CD4-positive, alpha-beta T cell treated with Interleukin-1 beta for 1 hour (primary cell): ENCODE results near the gene SH3TC1.

Experiments used
- DNase-seq, 2 donors: peaks; one replicate each; pipeline ENCODE4 v3.0.0-alpha.2; 2020 to 2022

The SH3TC1 gene

DNA sequence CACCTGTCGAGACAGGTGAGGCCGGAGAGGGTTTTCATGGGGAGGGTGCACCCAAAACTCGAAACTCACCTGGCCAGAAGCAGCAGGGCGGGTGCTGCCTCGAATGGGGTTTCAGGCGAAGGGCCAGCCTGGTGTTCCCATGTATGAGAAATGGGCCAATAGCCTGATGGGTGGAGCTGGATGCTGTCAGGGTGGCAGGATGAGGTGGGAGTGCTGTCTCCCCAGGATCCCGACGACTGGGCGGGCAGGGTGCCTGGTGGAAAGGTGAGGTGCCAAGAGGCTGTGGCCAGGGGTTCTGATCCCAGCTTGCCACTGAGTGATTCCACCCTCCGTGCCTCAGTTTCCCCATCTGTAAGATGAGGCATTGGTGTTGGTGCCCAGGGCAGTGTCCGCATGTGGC lies 16.8 kb upstream of the SH3TC1 start:
- DNase-seq, result no peak

DNA sequence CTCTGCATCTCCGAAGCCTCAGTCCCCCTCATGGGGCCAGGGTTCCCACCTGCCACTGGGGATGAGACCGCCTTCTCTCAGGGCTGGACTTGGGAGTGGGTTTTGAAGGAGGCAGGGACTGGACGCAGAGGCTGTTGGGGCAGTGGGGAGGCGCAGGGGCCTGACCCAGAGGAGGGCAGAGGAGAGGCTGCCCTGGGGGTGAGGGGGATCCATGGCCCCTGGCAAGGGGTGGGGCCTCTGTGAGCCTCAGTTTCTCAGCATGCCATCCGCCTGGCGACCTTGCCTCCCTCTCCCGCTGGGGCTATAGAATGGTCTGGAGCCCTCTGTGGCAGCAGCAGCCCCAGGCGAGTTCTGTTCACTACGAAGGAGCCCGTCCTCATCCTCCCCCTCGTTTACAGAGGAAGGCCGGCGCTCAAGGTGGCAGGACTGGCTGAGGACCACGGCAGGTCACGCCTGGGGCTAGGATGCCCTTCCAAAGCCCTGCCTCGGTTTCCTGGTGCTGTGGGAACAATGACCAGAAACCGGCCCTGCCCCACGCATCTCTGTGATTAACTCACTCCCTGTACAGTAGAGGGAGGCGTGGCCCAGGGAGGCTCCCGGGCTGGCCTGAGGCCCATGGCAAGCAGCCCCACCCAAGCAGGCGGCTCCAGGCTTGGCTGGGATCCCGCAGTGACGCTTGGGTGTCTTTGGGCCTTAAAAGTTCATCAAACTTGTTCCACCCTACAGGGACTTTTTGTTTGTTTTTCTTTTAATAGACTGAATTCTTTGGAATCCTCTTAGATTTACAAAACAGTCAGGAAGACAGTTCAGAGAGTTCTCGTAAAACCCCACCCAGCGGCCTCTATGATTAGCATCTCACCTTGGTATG lies 16.0 kb upstream of the SH3TC1 start:
- DNase-seq, result no peak

DNA sequence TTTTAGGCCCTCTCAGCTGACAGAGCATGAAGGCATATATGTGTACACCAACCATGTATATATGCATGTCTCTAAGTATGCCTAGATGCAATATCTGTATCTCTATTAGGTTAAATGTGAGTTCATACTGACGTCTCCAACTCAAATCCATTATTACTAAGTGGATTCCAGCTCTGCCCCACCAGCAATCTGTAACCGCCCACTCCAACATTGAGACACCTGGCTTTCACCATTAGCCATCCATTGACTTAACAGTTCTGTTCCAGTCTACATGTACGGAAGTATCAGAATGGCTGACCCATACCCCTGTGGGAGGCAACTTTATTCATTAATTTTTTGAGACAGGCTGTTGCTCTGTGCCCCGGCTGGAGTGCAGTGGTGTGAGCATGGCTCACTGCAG lies 15.0 kb upstream of the SH3TC1 start:
- no peak for DNase-seq

DNA sequence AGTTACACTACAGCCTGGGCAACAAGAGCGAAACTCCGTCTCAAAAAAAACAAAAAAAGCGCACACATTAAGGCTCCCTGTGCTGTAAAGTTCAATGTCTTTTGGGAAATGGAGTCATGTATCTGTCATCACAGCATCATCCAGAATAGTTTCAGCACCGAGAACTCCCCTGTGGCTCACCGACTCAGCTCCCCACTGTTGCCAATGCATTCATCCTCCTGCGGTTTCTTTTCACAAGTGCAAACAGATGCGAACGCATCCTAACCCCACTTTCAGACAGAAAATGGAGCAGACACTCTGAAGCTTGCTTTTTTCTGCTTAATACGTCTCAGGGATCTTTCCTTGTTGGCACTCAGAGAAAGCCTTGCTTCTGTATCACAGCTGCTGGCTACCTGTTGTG lies 13.8 kb upstream of the SH3TC1 start:
- no peak for DNase-seq

DNA sequence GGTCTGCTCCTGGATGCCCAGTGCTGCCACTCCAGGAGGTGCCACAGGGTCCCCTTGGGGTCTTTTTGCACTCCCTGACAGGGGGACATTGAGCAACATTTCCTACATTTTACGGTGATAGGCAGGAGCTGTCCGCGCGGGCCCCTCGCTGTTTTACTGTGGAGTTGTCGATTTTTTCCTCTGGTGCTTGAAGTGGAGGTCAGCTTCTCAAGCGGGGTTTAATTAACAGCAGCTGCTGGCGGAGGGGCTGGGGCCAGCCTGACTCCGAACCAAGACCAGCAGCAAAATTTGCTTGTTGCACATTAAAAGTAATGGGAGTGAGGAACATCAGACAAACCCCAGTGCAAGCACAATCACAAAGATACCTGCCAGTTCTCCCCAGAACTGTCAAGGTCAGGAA lies 13.2 kb upstream of the SH3TC1 start:
- DNase-seq, result no peak

DNA sequence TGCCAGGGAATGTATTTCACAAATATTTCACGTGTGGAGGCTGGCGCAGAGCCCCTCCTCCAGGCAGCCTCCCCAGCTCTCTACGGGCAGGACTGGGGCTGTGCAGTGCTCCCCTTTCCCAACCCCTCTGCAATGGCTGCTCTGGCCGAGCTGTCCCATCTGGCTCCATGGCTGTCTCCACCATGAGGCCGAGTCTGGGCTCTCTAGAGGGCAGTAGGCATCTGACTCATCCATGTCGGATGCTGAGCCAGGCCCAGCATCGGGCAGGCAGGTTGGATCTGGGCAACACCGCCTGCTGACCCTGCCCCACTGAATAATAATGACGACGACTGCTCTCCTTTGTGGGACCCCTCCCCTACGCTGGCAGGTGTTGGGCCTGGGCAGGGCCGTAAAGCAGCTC lies 11.0 kb upstream of the SH3TC1 start:
- no peak for DNase-seq

DNA sequence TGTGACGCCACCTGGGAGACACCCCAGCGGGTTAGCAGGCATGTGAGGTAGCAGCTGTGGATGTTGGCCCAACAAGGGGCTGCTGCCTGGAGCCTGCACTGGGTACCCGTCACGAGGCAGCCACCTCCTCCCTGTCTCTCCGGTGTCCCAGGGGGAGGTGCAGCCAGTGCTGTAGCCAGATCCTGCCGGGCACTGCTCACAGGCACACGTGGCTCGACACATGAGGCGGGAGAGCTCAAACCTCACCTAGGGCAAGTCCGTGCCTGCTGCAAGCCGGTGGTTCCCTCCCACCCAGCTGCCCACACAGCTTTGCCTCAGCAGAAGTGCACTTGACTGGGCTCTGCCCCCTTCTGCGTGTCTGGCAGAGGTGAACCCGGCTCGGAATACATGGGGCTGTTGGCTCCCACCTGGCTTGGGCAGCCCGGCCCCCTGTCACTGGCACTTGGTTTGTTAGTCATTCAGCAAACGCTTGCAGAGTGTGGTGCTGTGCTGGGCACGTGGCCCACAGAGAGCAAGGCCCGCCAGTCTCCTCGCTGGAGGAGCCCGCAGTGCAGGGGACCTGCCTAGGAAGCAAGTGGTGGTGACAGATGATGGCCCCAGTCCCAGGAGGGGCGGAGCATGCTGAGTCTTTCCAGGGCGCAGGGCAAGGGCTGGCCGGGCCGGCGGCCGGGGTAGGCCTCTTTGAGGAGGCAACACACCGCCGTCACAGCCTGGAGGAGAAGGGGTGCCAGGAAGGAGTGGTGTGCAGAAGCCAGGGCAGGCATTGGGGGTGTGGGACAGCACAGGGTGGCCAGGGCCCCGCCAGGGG lies 10.1 kb upstream of the SH3TC1 start:
- no peak for DNase-seq

DNA sequence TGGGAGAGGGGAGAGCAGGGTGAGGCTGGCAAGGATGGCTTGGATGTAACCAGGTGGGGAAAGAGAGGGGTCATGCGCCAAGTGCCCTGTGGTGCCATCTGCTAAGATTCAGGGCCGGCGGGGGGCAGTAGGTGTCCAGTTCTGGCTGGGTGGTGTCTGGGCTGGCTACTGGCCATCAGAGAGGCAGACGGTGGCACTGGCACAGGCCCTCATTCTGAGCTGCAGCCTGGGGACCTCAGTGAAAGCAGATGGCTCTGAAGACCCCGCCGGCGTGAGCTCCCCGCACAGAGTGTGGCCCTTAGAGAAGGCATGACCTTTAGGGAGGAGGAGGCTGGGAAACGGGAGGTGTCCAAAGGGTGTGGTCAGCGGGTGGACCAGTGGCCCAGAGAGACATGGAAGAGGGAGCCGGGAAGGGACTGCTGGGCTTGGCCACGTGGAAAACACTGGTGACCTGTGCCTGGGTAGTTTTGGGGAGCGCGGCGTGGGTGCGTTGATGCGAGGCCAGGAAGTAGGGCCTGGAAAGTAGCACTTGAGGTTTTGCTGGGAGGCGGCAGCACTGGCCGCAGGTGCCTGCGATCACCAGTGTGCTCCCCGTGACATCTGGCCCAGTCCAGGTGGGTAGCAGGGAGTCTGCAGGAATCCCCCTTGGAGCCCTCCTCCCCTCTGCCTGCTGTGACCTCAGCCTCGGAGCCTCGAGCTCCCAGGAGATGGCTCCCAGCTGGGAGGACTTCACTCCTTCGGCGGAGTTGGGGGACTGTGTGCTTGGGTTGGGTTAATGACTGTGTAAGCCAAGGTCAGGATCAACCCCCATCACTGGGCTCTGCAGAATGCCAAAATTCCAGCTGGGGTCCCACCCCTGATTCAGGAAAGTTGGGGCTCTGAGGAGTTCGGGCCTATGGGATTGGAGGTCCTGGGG lies 9.3 kb upstream of the SH3TC1 start:
- no peak for DNase-seq

DNA sequence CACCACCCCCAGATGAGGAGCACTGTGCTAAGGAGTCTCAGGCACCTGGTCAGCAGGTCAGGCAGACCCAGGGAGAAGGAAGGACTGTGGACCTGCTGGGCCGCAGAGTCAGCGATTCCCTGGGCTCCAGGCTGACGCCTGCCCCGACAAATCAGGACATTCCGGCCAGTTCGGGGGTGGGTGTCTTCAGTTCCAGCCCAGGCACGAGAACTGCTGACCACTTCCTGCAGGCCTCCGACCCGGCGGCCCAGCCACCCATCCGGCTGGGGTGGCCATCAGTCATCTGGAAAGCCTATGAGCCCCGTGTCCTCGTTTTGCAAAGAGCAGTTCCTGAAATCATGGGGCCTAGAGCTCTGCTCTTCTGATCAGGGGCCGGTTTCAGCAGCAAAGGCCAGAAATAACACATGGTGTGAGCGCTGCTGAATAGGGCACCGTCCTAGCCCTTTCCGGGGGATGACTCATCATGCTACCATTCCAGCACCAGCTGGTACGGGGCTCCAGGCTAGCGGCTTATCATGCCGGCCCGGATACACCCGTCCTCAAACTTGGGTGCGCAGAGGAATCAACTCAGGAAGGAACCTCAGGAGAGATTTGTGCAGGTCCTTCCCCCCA lies 7.8 kb upstream of the SH3TC1 start:
- DNase-seq, result peak in 1 of 2 donors; percentile 59

DNA sequence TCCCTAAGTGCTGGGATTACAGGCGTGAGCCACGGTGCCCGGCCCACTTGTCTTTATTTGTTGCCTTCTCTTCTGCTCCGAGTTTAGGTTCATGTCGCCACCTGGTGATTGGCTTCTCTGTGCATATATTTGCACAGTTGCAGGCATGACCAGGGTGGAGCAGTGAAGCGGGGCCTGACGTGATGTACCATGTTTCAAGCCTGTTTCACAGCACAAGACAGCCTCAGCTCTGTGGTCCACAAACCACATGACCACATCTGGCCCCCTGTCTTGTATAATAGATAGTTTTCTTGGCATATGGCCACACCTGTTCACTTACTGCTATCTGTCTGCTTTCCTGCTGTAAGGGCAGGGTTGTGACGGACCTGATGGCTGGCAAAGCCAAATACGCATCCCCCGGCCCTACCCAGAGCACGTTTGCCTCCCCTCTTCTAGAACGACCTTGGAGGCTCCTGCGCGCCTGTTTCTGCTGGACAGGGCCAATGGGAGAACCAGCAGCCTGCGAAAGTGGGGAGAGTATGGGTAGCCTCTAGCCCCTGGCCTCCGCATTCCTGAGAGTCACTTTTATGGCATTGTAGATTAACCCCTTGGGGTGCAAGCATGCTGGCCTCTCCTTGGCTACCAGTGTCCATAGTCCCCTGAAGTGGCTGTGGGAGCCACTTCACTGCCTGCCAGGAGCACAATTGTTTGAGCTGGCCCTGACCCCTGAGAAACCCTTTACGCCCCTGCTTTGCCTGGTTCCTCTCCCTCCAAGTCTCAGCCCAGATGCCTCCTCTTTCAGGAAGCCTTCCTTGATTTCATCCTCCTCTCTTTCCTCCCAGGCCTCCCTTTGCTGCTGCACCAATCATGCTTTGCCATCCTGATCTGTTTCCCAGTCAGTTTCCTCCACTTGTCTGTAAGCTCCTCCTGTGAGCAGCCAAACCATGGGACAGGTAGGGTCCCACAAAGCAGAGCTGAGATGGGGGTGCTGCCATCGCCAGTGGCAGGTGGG lies 6.0 kb upstream of the SH3TC1 start:
- peak; percentile 27 to 66 for DNase-seq

DNA sequence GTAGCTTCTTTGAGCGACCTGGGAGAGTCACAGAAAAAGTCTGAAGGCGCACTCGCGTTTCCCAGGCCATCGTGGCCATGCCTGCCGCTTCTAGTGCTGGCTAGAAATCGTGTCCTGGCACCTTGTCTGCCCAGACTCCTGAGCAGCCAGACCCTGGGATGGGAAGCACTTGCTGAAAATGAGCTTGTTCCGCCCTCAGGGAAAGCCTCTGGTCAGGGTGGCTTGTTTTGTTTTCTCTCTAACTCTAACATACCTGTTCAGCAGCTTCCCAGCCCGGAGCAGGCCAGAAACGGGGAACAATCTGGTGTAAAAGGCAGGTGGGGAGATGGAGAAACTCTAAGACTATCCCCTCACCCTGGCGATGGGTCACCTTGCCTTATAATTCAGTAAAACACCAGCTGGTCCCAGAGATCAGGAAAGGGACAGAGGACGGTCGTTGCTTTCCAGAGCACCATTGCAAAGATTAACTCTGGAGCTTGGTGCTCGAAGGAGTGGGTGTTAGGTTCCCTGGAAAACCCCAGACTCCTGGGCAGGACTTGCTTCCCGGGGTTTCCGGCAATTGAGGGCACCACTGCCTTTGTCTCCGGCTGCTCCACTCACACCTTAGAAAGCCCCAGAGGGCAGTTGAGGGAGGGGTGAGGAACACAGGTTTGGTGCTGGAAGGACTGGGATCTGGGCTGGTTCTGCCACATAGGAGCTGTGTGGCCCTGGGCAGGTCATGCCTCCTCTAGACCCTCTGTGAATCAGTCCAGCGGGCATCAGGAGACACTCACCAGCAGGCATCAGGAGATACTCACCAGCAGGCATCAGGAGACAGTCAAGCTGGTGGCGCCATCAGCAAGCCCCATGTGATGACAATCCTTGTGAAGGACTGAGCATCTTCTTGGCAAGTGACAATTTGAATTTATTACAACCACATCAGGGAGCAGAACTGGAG lies 4.5 kb upstream of the SH3TC1 start:
- no peak for DNase-seq

DNA sequence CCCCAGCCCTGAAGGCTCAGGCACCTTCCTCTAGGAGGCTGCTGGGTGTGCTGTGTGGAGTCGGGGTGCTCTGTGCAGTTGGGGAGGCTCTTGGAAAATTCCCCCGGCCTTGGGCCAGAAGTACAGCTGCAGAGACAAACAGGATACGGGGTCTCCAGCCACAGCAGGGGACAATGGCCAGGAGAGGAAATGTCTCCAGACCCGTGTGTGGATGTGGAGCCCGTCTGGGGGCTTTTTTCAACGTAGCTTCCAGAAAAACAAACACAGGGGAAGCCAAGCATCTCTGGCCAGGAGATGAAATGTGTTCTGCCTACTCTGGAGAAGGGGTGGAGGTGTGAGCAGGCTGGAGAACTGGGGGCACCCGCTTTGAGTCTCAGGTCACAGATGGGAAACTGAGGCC lies 3.7 kb upstream of the SH3TC1 start:
- no peak for DNase-seq

DNA sequence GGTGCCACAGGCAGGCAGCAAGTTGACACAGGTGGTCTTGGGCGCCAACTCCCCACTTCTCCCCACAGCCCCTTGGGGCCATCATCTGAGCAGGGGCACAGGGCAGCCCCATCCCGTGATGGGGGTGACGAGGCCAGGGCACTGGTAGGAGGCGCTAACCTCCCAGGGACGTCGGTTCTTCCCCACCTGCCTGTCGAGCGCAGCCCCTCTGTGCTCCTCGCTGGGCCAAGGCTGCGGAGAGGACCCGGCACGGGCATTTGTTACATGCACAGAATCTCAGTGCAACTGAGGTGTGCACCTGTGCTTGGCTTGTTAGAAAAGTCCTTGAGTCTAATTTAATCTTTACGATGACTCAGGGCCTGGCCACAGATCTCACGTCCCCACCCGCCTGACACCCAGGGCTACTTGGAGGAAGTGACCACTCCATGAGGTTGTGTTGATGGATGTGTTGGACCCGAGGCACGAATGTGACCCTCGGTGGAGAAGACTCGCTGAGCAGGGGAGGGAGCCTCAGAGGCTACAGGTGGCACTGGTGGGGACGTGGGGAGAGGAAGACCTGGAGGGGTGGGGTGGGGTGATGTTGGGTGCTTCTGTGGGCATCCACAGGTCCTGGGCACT lies 3.1 kb upstream of the SH3TC1 start:
- no peak for DNase-seq

DNA sequence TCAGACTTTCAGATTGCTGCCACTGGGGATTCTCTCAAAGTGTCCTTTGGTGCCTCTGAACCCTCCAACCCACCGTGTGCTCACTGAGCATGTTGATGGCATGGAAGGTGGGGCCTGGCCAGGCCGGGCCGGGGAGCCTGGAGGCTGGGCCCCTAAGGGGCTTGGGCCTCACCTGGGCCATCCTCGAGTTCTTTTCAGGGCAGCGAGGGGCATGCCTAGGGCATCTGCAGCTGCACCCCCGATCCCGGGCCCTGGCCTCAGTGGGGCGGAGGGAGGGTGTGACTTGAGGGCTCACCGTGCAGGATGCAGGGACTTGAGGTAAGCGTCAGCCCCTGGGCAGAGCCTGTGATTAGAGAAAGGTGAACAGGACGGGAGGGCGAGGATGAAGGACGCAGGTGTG lies 1.6 kb upstream of the SH3TC1 start:
- DNase-seq, result no peak

DNA sequence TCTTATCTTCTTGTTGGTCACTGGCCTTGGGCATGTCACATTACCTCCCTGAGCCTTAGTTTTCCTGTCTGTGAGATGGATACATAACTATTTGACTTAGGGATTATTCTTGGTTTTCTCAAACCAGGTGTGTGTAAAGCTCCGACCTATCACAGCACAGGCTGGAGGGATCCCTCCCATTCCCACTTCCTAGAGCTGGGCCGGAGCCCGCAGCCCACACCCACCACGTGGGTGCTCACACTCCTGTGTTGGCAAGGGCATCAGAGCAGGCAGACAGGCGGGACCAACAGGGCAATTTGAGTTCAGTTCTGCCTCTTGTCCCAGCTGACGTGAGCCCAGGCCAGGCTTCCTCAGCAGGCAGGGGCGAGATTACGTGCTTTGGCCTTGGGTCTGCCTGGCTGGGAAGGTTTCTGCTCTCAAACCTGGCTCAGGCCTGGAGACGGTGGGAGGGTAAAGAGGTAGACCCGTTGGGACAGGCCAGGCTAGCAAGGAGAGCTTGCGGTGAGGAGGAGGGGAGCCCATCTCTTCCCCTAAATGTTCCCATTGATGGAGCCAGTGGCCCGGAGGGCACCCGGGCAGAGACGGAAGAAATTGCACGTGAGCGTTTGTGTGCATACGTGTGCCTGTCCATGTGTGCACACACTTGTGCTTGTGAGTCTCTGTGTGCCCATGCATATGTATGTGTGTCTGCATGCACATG lies 734 bp upstream of the SH3TC1 start:
- DNase-seq, result no peak

DNA sequence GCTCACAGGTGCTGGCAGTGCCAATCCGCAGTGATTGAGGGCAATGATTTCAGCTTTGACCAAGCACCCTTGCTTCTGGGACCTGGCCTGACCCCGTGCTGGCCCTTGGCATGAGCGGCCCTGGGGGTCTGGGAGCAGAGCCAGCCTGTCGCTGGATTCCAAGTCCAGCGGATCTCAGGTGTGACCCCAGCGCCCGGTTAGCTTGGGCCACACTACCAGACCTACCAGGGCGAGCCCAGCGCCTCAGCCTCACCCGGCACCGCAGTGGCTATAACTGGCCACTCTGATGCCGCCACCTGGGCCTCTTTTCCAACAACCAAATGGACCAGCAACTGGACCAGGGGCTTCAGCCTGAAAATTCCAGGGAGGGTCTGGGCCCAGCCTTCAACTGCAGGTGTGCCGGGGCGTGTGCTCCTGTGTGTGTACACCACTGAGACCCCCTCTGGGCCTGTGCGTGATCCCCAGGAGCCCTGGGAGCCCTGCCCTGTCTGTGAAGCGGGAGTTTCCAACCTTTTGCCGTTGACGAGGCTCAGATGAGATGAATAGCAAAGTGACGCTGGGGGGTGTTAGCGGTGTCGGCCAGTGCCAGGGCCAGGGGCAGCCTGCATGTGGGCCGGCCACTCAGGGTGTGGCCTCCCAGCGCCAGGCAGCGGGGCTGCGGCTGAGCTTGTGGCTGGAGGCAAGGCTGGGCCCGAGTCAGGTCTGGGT lies 658 bp downstream of the SH3TC1 start:
- peak; percentile 26 to 28 for DNase-seq

DNA sequence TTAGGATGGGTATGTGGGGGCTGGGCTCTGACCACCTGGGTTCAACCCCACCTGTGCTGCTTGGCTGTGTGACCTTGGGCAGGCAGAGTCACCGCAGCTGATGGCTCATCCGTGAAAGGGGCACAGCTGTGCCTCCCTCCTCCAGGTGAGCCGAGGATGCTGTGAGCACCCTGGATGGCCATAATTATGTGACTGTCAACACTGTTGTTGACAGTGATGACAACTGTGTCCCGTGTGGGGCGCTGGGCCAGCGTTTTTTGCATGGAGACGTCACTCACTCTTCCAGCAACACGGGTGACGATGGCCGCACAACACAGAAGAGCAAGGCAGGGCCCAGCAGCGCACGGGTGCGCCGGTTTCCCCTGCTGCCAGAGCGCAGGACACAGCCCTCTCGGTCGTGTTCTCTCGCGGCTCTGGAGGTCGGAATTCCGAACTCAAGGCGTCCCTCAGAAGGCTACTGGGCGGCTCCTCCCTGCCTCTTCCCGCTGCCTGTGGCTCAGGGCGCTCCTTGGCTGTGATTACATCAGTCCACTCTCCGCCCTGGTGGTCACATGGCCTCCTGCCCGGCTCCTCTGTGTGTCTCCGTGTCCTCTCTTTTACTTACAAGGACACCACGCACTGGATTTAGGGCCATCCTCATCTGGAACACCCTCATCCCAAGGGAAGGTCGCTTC lies 1.3 kb downstream of the SH3TC1 start:
- DNase-seq, result peak; percentile 41 to 58

DNA sequence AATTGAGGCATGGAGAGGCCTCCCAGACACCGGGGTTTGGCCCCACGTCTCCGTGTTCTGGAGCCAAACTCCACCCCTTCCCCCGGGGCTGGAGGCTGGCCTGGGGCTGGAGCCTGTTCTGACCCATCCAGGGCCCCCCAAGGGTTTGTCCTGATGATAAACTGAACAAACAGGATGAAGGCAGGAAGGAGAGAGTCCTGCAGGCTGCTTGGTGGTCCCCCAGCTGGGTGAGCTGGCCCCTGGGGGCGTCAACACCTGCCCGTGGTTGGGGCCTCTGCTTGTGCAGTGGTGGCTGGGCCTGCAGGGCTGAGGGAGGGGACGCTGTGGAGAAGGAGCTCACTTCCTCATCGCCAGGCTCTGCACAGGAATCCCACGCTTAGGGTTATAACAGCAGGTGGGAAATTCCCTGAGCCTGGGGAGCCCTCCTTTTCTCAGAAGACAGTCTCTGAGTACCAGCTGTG lies 2.3 kb downstream of the SH3TC1 start:
- peak; percentile 52 to 69 for DNase-seq
